GM21423 (cell line): Measurements from ENCODE around the gene NHLRC4.

ENCODE experiments used
- ATAC-seq: cut with Tn5 transposase; IDR thresholded peaks from one replicate; pipeline ENCODE4 v1.9.1; 2021; ENCODE audit warnings: mild to moderate bottlenecking, moderate library complexity; ENCODE audit not compliant: unreplicated experiment

NHLRC4 gene

DNA sequence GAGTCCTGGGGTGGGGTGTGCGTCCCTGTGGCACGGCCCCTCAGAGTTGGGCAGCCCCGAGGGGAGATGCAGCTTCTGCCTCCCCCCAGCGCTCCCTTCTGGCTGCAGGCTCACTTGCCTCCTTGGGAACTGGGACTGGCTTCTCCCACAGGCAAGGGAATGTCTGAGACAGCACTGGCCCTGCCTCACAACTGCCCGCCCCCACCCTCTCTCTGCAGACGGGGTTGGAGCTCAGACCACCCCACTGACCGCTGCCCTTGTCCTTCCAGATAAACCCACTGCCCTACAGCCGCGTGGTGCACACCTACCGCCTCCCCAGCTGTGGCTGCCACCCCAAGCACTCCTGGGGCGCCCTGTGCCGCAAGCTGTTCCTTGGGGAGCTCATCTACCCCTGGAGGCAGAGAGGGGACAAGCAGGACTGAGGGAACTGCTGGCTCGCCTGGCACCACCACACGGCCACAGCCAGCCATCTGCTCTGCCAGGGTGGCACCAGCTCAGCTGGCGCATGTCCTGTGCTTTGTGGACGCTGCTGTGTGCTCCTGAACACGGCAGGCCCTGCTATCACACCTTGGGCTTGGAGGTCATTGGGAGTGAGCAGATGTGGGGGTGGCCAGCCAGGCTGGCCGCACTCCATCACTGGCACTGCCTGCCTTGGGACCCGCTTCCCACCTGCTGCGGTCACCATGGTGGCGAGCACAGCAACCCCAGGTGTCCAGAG lies 16.0 kb downstream of the NHLRC4 start:
- no peak for ATAC-seq

DNA sequence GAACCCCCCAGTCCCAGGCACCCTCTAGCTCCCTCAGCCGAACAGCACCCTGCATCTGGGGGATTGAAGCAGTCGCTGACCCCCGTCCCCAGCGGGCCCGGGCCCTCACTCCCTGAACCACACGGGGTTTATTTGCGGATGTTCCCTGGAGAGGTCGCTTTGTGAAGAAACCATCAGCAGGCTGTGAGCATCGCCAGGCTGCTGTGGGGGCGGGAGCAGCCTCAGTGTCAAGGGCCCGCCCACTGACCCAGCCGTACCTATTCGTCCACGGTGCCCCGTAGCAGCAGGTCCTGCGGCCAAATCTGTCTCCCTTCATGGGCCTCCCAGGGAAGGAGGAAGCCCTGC lies 16.6 kb downstream of the NHLRC4 start:
- ATAC-seq: no peak

DNA sequence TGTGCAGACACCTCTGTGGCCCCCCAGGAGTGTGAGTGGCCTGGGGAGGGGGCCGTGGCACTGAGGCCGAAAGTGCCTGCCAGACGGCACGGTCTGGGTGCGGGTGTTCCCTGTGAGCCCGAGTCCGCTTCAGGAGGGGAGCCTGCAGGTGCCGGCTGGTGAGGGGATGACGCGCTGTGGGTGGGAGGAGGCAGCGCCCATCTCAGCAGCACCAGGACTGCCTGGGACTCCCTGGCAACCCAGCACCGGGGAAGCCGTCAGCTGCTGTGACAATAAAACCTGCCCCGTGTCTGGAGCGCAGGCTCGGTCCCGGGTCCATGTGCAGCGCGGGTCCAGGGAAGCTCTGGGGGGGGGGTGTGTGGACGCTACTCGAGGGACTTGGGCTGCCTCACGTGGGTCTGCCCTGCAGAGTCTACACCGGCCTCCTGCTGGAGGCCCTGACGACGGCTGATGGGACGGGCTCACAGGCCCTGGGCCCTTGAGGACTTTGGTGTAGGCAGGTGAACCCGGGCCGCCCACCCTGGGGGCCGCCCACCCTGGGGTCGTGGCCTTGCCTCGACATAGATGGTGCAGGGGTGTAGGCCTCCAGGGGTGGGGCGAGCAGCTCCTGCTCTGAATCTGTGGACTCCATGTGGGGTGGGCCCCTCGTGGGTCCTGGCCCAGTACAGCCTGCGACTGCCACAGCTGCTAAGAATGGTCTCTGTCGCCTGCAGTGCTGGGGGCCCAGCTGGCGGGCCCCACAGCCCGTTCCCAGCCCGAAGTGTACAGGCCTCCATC lies 17.2 kb downstream of the NHLRC4 start:
- ATAC-seq: no peak

DNA sequence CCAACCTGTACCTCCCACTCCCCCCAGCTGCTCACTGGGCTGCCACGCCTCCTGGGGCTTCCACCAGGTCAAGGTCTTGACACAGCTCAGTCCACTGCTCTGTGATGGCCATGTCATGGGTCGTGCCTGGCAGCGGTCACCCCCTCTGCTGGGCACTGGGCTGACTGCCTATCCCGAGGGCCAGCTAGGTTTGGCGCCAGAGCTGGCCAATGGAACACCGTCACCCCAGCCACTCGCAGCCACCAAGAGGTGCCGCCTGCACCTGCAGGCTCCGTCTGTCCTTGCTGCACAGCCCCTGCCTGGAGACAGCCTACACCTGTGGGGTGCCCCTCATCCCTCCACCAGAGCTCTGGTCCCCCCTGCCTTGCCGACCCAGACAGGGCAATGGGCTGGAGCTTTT lies 18.5 kb downstream of the NHLRC4 start:
- no peak for ATAC-seq

DNA sequence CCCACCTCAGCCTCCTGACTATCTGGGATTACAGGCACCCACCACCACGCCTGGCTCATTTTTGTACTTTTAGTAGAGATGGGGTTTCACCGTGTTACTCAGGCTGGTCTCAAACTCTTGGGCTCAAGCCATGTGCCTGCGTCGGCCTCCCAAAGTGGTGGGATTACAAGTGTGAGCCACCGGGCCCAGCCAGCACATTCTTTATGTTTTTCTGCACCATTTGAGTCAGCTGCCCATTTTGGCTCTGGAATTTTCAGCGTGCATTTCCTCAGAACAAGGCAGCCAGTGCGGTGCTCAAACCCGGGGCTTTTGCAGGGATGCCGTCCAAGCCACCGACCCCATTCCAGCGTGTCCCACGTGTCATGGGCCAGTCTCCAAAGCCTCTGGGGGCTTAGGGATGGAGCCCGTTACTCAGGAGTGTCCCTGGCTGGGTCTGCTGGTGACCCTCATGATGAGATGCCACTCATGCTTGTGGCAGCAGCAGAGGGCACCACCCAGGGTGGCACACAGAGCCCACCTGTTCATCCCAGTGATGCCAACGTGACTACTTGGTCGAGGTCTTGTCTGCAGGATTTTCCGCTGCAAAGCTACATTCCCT lies 19.3 kb downstream of the NHLRC4 start:
- no peak for ATAC-seq

DNA sequence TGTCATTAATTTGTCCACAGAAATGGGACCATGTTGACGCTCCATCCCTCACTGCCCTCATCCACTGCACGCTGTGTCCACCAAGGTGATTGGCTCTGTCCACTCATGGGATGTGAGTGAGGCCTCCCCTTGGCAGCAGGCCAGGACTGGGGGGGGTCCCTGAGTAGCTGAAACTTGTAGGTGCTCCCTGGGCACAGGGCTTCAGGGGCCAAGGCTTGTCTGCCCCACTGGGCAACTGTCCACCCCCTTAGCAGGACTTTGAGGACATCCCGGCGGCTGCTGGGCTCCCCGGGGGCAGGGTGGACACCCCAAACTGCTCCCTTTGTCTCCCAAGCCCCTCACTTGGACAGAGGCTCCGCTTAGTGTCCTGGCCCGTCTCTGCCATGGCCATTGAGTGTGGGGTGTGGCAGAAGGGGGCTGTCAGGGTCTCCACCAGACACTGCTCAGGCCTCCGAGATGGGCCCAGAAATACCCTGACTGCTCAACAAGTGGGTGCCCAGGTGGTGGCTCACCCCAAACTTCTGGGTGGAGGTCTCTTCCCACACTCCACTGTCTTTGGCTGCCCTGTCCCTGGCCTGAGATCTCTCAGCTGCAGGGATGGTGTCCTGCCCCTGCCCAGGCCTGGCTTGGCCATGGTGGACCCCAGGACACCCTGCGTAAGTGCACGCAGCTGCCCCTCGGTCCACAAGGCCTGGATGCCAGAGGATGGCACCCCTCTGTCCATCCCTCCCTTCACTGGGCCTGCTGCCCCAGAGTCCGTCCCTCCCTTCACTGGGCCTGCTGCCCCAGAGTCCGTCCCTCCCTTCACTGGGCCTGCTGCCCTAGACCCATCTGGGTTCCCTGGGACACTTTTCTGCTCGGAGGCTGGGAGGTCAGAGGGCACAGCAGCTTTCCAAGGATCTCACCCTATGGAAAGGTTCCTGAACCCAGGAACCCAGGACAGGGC lies 20.1 kb downstream of the NHLRC4 start:
- ATAC-seq: no peak

DNA sequence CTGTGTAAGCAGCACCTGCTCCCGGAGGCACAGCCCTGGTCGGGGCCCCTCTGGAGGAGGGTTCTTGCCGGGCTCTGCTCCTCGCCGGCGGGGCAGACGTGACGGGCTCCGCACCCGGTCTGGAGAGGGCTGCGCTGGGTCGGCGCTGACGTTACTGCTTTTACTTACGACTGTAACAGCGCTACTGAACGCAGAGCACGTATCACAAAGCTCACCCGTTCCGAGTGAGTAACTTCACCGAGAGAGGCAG lies 21.8 kb downstream of the NHLRC4 start:
- peak; percentile 4 for ATAC-seq

DNA sequence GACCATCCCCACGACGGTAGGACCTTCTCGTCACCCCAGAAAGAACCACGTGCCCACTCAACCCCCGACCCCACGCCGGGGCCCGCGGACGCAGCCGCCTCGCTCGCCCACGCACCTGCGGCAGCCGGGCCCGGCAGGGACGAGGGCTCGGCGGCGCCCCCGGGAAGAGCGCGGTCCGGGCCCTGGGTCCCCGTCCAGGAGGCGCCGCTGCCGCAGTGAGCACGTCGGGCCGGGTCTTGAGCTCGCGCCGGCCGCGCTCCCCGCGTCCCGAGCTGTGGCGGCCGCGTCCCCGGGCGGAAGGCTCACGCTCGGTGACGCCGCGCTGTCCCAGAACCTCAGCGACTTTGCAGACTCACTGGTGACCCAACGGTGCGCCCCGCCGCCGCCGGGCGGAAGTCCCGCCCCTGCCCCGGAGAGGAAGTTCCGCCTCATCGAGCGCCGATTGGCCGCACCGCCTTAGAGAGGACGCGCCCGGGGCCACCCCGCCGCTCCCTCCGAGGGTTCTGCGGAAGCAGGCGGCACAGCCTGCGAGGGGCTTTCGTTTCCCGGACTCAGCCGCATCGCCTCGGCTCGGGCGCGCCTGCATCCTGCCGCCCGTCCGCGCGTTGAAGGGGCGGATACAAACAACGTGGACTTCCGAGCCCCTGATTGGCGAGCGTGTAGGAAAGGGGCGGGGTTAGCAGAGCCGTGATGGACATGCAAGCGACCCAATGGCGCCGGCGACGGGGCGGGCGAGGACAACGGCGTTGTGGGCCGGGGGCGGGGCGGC lies 22.3 kb downstream of the NHLRC4 start:
- peak; percentile 67 for ATAC-seq

DNA sequence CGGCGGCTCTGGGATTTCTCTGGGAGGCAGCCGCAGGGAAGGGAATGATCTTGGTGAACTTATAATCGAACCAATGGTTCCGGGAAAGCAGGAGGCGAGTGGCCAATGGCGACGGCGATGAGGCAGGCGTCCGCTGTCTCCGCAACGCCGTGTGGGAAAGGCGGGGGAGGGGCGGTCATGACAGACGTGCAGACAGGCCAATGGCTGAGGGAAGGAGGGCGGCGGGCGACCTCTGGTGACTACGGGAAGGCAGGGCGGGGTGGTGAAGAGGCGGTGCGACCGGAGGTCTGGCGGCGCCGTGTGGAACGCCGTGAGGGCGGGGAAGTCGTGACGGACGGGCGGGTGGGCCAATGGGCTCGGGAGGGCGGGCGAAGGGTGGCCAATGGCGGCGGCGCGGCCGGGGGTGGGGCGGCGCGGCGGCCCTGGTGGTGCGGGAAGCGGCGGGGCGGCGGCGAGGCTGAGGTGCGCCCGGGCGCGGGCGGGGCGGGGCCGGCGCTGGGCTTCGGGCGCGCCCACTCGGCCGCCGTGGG lies 22.9 kb downstream of the NHLRC4 start, which contains the start of gene RAB40C:
Gene RAB40C (plus strand): TSS at position 409 of the 530 bp plus-strand sequence. CDS start 226 bp downstream, outside the sequence.
- ATAC-seq: peak; percentile 75

DNA sequence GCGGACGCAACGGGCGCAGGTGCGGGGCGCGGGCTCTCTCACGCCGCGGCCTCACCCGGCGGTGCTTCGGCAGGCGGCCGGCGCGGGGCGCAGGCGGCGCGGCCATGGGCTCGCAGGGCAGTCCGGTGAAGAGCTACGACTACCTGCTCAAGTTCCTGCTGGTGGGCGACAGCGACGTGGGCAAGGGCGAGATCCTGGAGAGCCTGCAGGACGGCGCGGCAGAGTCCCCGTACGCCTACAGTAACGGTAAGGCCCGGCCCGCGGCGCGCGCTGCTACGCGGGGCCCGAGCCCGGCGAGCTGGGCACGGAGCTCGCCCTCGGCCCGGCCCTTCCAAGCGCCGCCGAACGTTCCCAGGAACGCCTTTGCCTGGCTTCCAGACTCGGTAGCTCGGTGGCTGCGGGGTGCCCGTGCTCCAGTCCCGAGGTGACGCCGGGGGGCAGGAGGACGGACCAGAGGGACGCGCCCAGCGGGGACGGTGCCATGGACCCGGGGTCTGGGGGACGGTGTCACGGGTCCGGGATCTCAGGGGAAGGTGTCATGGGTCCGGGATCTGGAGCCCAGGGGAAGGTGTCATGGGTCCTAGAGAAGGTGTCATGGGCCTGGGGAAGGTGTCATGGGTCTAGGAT lies 23.5 kb downstream of the NHLRC4 start:
- no peak for ATAC-seq

DNA sequence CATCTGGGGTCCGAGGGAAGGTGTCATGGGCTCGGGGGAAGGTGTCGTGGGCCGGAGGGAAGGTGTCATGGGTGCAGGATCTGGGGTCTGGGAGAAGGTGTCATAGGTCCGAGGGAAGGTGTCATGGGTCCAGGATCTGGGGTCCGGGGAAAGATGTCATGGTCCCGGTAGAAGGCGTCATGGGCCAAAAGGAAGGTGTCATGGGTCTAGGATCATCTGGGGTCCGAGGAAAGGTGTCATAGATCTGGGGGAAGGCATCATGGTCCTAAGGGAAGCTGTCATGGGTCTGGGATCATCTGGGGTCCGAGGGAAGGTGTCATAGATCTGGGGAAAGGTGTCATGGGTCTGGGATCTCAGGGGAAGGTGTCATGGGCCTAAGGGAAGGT lies 24.0 kb downstream of the NHLRC4 start:
- no peak for ATAC-seq

DNA sequence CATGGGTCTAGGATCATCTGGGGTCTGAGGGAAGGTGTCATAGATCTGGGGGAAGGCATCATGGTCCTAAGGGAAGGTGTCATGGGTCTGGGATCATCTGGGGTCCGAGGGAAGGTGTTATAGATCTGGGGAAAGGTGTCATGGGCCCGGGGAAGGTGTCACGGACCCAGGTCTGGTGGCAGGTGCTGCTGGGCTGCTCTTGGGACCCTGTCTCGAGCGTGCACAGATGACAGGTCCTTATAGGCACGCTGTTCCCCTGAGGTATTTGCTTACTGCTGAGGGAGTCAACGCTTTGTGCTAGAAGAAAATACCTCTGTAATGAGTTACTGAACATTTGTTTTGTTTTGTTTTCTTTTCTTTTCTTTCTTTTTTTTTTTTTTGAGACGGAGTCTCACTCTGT lies 24.4 kb downstream of the NHLRC4 start:
- no peak for ATAC-seq

DNA sequence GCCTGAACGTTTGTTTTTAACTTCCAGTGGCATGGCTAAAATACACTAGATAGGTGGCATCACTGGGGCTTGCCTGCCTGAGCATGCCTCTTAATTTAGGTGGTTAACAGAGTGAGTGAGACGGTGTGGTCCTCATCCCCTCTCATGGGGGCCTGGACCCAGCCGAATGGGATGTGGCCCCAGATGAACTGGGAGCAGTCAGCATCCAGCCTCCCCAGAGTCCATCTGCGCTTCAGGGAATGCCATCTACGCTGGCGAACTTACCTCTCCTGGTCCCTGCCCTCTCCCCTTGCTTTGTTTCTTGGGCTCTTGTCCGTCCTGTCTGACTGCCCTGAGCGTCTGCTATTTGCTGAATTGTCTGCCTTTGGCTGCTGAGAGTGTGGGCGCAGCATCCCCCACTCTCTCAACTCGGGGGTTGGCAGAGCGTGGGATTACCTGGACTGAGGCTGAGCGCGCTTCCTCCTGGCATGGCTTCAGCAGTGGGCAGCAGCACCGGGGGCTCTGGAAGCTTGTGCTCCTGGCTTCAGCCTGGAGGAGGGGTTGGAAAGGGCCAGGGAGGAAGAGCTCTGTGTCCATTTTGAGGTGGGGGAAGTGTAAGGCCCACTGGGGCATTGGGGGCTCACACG lies 25.2 kb downstream of the NHLRC4 start:
- no peak for ATAC-seq

DNA sequence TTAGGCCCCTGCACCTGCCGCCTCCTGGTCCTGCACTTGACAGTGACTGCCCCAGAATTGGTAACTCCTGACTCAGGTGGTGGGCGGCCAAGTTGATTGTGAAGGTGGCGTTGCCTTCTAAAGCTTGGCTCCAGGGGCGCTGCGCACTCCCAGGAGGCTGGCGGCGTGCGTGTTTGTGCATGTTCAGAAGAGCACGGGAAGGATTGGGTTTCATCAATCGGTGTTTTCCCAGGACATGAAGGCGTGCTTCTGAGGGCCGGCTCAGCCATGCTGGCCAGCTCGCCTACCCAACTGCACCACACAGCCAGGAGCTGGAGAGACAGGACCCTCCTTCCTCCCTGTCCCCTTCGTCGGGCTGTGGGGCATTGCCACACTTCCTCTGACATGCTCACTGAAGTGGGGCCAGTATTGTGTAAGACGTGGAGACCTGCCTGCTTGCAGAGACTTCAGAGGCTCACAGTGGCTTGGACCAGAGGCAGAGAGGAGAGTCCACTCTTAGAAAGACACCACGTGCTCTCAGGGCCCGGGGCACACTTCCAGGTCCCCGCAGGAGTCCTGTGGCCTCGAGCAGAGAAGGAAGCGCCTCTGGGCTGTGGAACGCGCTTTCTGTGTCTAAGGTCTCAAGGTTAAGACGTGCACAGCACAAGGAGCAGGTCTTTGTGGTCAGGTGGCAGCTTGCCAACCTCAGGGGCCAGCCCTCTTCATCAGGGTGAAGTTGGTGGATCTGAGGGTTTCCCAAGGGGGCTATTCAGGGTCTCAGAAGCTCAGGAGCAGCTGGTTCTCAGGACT lies 25.9 kb downstream of the NHLRC4 start:
- no peak for ATAC-seq

DNA sequence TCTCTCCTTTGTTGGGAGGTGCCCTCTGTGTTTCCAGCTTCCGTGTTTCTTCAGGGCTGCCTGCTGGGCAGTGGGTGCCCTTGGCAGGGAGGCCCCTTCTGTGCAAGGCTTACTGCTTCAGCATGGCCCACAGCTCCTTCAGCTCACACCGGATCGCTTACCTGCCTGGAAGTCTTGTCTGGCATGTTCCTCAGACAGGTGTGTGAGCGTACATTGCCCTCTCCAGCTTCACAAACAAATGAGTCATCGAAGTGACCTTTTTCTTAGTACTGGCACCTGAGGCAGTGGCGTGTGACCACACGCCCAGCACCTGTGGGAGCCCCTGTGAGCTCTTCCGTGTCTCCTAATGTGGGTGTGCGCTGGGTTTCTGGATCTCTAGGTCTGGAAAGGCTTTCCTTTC lies 26.6 kb downstream of the NHLRC4 start:
- ATAC-seq: no peak

DNA sequence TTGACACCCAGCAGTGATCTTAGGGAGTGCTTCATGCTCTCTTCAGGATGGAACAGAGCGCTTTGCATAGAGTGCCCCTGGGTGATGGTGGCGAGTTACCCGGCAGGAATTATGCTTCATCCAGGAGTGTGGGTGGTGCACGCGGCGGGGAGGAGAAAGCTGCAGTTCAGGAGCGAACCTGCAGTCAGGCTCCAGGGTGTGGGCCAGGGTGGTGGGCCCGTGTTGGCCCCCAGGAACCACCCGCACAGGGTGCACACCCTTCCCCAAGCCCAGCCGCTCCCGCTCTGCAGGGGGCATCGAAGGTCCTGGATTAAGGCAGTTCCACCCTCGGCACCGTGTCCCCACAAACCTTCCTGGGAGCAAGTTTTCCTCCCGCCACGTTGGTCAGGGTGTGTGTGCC lies 27.0 kb downstream of the NHLRC4 start:
- no peak for ATAC-seq

DNA sequence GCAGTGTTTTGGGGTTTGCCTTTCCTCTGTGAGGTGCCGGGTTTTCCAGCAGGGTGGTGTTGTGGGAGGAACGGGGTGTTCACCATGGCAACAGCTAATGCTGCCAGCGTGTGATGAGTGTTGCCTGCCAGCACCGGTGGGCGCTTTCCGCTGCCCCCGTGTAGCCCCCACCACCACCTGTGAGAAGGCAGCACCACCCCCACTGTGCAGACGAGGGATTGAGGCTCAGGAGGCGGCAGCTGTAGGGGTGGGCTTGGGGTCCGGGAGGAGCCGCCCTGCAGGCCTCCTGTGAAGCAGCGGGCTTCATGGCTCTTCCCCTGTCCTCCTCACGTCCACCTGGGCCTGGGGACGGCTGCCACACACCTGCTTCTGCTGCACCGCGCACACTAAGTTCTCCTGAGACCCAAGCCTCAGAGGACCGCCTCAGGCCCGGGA lies 28.3 kb downstream of the NHLRC4 start:
- ATAC-seq: no peak

DNA sequence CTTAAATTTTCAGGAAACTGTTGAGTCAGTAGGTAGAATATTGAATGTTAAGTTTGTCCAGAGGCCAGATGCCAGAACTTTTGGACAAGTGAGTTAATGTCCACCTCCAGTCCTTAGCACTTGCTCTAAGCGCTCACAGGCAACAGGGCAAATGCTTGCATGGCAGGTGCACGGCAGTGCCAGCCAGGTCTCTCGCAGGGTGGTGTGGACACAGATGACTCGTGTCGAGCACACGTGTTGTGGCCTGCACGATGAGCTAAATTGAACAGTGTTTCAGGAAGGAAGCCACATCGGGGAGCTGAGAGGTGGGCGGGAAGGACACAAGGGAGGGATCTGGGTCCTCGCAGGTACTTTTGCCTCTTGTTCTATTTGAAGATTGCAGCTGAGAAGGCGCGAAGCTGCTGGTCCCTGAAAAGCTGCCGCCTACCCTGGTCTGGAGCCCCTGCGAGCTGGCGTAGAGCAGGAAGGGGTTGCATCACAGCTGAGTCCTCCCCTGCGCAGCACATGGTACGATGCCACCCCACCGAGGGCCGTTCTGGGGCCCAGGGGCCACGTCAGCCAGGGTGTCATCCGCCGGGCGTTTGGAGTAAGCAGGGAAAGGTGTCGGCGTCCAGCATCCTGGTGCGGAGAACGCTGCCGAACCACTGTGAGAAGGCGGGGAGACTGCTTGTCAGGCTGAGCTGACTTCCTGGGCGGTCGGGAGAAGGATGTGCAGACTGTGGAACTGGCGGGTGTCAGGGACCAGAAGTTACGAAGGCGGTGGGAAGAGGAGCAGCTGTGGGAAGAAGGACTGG lies 29.3 kb downstream of the NHLRC4 start:
- no peak for ATAC-seq
